ENCODE measurements around the gene IL6ST. TPM values are rescaled to one million over a fixed set of nuclear protein-coding genes. Genes with fewer than 3 reads are reported as not detected.

IL6ST gene
- total and polyA plus RNA-seq, 2 experiments from 2014 or later: 219 to 503 TPM

- Histone ChIP-seq H4K20me1 (ENCODE audit: insufficient read depth, poor library complexity, severe bottlenecking) (no peaks in the 10 kb centered on the region), H3K27me3 (no peaks in the 10 kb centered on the region)
- 79% methylated on average over 3 of the region's 3 CpGs for WGBS (ENCODE audit: low lambda C conversion rate, missing lambda C conversion rate)
These were observed 79.0 kb downstream of the IL6ST start for GRCh38 chr5:55915783-55916182.

GRCh38 chr5:55914971-55915370 is 79.8 kb downstream of the IL6ST start:
- no peaks in the 10 kb centered on the region for H3K36me3 ChIP-seq (replicated peaks; ENCODE audit: insufficient read depth, low read depth)
- H3K4me2 ChIP-seq: no peak overlapping the region
- H4K20me1 ChIP-seq (ENCODE audit: insufficient read depth, poor library complexity, severe bottlenecking): no peaks in the 10 kb centered on the region
- H3K79me2 ChIP-seq: no peaks in the 10 kb centered on the region
- no peaks in the 10 kb centered on the region for H3K9me2 ChIP-seq (replicated peaks; ENCODE audit: insufficient read depth)
- H3K27me3 ChIP-seq: no peaks in the 10 kb centered on the region
- H2AFZ ChIP-seq: no peak overlapping the region
- peaks cover 5% of the 10 kb centered on the region for H3K4me1 ChIP-seq (ENCODE audit: insufficient read depth)
- H3K9me3 ChIP-seq (ENCODE audit: low read depth): no peaks in the 10 kb centered on the region
- no peak for TF ChIP-seq CTCF (IDR thresholded peaks at IDR 0.05; ENCODE audit: poor library complexity)
- TF ChIP-seq EZH2 (IDR thresholded peaks at IDR 0.05; ENCODE audit: borderline replicate concordance): no peak
- TF ChIP-seq EZH2phosphoT487 (IDR thresholded peaks at IDR 0.05; ENCODE audit: low read depth, severe bottlenecking, unreplicated experiment): no peak
- WGBS (ENCODE audit: low lambda C conversion rate, missing lambda C conversion rate): 94% methylated on average over 2 of the region's 2 CpGs
- H3K27ac ChIP-seq: no peak overlapping the region
- no peak overlapping the region for H3K4me3 ChIP-seq
- no peak for DNase-seq (ENCODE audit: low spot score)

More at GRCh38 chr5:55915783-55916182, 79.0 kb downstream of the IL6ST start:
- Histone ChIP-seq H3K27ac (no peak overlapping the region), H3K9me2 (replicated peaks; ENCODE audit: insufficient read depth) (no peaks in the 10 kb centered on the region), H3K4me2 (no peak overlapping the region), H3K4me3 (no peak overlapping the region), H3K4me1 (ENCODE audit: insufficient read depth) (peaks cover 5% of the 10 kb centered on the region), H2AFZ (no peak overlapping the region), H3K9me3 (ENCODE audit: low read depth) (no peaks in the 10 kb centered on the region), H3K36me3 (replicated peaks; ENCODE audit: insufficient read depth, low read depth) (no peaks in the 10 kb centered on the region), H3K79me2 (no peaks in the 10 kb centered on the region)
- TF ChIP-seq EZH2 (IDR thresholded peaks at IDR 0.05; ENCODE audit: borderline replicate concordance) (no peak), CTCF (IDR thresholded peaks at IDR 0.05; ENCODE audit: poor library complexity) (no peak), EZH2phosphoT487 (IDR thresholded peaks at IDR 0.05; ENCODE audit: low read depth, severe bottlenecking, unreplicated experiment) (no peak)
- no peak for DNase-seq (ENCODE audit: low spot score)

GRCh38 chr5:55913466-55914413 is 81.0 kb downstream of the IL6ST start:
- Histone ChIP-seq H2AFZ (no peak overlapping the region), H3K79me2 (no peaks in the 10 kb centered on the region), H3K9me3 (ENCODE audit: low read depth) (no peaks in the 10 kb centered on the region), H3K4me1 (ENCODE audit: insufficient read depth) (peaks cover 5% of the 10 kb centered on the region), H3K36me3 (replicated peaks; ENCODE audit: insufficient read depth, low read depth) (no peaks in the 10 kb centered on the region), H3K27me3 (no peaks in the 10 kb centered on the region), H3K4me2 (no peak overlapping the region), H3K27ac (no peak overlapping the region), H3K4me3 (no peak overlapping the region), H3K9me2 (replicated peaks; ENCODE audit: insufficient read depth) (no peaks in the 10 kb centered on the region), H4K20me1 (ENCODE audit: insufficient read depth, poor library complexity, severe bottlenecking) (no peaks in the 10 kb centered on the region)
- 89% methylated on average over 10 of the region's 10 CpGs for WGBS (ENCODE audit: low lambda C conversion rate, missing lambda C conversion rate)
- TF ChIP-seq EZH2 (IDR thresholded peaks at IDR 0.05; ENCODE audit: borderline replicate concordance) (no peak), EZH2phosphoT487 (IDR thresholded peaks at IDR 0.05; ENCODE audit: low read depth, severe bottlenecking, unreplicated experiment) (no peak), CTCF (IDR thresholded peaks at IDR 0.05; ENCODE audit: poor library complexity) (no peak)
- DNase-seq (ENCODE audit: low spot score): no peak
